GM21825 (cell line): Measurements from ENCODE around the gene CLTCL1.
"Not testable (repeated sequence)": the region's sequence is repeated elsewhere in the genome, so short reads cannot be mapped to it uniquely, and the experiment has no call there.

Source experiments
- ATAC-seq: cut with Tn5 transposase; IDR thresholded peaks from one replicate; pipeline ENCODE4 v1.9.1; 2021; ENCODE audit warnings: mild to moderate bottlenecking, moderate library complexity; ENCODE audit not compliant: unreplicated experiment

CLTCL1 gene

DNA sequence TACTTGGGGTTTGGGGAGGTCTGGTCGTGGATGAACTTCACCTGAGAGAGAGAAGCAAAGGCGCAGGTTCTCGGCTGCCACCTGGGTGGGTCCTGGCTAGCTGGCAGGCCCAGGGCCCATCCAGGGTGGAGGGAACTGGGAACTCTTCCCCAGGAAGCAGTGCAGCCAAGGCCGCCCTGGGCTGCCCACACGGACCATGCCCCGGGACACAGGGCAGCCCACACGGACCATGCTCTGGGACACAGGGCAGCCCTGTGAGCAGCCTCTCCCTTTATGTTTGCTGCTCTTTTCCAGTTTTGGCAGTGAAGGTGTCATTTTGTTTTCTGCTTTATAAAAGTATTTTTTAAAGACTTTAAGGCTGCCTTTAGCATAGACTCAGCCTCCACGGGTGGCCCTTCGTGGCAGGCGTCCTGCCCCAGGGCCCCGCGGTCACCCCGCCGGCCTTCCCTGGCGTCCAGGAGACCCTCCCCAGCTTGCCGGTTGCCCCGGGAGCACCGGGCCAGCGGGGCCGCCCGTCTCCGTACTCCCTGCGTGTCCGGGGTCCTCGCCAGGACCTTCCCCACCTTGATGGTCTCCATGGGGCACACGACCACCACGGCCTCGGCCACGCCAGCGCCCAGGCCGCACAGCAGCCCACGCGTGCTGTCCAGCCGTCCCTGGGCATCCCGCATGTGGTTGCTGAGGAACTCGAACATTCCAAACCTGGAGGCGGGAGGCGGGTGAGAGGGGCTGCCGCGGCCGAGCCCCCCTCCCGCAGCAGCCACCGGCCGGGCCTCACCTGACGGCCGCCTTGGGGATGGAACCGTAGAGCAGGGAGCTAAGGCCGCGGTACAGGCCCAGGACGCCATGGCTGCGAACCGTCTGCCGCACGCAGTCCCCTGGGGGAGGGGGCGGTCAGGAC lies 114.1 kb downstream of the CLTCL1 start:
- ATAC-seq, result no peak

DNA sequence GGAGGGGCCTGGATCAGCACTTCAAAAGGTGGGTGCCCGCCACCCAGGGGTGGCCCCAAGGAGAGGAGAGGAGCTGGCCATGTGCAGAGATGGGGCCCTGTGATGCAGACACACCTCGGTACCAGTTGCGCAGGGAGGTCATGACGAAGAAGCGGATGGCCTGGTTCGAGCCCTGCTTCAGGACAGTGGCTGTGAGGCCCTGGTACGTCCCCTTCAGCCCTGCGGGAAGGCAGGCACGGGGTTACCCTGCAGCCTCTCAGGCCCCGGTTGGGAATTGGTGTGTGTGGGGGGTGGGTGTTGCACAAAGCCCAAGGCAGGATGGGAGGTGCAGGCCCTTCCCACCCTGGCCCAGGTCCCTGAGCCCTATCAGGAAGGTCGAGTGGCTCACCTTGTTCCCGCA lies 114.8 kb downstream of the CLTCL1 start:
- no peak for ATAC-seq

DNA sequence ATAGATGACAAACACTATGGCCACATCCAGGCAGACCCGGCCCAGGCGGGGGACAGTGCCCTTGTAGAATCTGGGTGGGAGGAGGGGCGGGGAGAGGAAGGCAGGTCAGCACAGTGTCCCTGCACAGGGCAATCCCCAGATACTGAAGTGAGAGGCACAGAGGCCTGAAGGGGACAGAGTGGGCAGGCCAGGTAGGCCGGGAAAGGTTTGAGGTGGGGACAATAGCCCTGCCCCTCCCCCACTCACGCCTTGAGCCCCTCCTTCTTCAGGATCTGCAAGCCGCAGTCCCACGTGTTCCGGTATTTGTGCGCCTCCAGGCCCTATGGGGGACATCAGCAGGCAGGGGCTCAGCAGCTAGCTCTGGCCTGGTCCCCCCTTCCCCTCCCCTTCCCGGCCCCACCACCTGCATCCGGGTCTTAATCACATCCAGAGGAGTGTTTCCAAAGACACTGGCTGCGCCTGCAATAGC lies 115.3 kb downstream of the CLTCL1 start:
- no peak for ATAC-seq

DNA sequence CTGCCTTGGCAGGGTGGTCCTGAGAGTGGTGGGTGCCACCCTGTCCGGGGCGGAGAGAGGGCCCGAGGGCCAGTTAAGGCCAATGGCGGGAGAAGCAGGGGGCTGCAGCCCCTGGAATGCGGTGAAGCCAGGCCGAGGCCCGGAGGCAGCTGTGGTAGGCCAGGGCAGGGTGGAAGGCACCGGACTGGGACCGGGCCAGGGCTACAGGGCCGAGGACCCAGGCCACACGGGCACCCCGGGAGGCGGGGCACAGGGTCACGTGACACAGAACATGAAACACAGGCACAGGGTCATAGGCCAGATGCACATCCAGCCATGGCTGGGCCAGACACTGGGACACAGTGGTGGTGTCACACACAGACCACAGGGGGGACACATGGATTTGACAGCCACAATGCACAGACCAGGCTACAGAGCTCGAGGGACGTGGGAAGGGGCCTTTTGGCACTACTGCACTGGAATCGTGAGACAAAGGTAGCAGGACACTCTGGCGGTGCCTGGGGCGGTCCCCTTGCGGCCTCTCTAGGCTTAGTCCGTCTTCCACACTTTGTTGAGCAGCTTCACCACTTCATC lies 115.8 kb downstream of the CLTCL1 start:
- no peak for ATAC-seq

DNA sequence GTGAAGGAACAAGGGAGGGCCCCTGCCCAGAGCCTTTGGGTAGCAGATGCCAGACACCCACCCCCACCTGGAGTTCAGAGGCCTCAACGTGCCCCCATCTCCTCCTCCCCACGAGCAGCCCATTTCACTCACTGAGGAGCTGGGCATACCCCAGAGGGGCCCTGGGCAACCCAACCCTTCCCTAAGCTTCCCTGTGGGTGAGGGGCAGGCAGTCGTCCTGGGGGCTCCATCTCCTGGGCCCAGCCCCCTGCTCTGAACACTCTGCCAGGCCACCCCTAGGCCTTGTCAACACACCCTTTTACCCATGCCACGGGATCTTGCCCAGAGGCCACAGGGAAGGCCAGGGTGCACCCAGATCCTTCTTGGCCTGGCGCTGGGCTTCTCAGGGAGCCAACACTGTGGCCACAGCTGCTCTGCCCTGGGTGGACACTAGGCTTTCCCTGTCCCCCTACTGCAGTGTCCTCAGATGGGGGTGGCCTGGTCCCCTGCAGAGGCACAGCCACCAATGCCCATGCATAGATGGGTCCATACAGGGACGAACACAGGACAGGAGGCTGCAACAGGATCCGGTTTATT lies 116.4 kb downstream of the CLTCL1 start:
- ATAC-seq, result no peak

DNA sequence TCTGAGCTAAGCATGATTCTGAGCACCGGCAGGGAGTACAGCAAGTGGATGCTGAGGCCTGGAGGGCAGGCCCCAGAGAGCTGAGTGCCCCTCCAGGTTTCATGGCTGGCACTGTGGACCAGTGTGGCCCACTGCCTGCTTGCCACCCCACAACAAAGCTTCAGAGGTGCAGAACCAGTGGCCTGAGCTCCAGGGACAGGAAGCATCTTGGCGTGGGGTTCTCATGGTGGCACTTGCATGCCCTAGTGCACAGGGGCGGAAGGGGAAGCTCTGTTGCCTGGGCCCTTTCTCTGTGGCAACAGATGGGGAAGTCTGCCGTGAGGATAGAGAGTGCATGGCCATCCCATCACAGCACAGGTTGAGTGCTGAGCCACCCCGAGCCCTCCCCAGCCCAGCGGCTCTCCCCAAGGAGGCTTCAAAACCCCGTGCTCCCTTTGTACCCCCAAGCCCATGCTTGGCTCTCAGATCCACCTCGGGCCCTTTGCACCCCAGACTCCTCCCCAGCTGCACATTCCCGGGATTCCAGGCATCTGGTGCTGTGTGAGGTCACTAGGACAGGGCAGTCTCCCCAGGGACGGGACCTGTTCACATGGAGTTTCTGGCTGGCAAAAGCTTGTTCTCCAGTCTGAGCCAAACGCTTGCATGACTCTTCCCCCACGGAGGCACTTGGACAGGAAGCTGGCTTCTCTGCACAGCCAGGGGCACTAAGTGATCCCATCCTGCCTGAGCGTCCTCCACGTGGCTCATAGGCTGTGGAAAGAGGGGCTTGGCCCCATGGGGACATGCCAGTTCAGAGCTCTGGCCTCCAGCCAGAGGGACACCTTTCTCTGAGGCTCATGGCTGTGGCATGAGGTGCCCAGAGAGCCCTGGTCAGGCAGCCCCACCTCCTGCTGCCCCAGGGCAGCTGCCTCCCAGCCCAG lies 117.2 kb downstream of the CLTCL1 start:
- ATAC-seq, result no peak

DNA sequence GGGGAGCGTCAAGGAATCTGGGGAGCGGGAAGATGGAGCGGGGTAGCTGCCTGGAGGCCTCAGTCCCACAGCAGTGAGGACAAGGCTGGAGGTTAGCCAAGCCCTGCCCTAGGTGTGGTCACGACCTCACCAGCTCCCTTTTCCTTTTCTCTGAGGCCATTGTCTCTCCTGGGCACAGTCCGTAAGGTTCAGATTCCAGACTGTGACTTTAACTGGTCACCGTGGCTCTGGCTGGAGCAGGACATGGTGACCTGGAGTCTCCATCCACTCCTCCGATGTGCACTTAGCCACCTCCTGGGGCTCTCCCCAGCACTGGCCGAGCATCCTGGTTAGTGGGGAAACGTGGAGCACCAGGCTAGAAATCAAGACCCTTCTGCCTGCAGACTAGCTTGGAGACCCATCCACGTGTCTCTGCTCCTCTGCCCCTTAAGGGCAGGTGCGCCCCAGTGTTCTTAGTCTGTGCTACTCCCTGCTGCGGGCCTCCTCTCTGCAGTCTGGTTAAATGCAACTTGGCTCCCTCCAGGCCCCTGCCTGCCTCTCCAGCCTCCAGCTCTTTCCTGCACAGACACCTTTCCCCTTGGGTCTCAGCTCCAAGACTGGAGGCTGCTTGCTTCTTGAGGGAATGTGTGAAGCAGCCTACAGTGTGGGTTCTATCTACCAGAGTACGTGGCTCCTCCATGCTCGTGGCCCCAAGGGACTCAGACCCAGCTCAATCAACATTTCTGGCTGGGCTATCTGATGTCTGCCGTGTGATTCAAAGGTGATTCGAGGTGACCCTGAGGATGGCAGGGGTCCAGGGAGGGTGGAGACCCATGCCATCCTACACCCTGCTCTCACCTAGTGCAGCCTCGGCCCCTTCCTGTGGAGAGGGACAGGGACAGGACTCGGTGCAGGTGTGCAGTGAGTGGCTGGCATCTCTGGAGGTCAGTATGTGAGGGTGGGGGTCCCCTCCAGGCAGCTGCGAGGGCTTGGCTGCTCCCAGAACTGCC lies 118.2 kb downstream of the CLTCL1 start:
- ATAC-seq, result no peak

DNA sequence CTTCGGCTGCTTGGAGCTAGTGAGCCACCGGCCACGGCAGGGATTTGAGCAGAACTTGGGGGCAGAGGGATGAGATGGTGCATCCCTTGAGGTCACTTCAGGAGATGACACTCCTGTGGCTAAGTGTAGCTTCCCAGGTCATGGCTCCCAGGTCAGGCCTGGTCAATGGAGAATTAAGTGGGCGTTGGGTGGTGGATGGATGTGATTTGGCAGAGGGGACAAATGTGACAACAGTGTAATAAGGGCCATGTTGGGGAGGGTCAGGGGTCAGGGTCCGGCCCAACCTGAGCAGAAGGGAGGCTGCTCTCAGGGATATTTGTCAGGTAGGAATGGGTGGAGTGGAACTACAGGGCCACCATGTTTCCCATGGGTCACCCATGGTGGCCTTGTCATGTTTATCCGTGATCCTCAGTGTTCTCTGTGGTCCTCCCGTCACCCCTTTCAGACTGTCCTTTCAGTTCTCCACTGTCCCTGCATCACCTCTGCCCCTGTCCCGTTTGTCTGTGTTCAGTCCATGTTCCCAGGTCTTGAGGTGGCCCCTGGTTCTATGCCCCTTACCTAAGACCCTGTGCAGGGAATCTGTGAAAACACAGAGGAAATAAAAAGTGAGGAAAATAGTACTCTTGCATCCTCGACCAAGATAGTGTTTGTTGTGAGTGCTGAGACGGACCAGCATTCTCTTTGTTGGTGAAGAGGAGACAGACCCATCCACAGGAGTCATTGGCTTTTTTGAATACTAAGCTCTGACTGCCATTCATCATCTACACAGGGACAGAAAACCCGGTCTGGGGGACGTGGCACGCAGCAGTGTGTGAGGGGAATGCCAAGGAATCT lies 119.1 kb downstream of the CLTCL1 start:
- no peak for ATAC-seq

DNA sequence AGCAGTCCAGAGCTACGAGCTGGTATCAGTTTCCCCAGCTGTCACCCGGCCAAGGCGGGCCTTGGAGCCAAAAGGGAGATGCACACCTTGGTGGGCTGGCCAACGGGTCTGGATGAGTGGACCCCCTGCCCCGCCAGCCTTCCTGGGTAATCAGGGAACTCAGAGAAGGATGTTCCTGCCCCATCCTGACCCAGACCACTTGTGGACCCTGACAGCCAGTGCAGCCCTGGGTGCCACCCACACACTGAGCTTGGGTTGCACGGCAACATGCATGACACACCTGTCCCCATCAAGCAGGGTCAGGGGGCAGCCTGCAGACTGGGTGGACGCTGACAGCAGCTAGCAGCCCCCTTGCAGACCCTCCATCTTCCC lies 121.6 kb downstream of the CLTCL1 start:
- ATAC-seq, result no peak

DNA sequence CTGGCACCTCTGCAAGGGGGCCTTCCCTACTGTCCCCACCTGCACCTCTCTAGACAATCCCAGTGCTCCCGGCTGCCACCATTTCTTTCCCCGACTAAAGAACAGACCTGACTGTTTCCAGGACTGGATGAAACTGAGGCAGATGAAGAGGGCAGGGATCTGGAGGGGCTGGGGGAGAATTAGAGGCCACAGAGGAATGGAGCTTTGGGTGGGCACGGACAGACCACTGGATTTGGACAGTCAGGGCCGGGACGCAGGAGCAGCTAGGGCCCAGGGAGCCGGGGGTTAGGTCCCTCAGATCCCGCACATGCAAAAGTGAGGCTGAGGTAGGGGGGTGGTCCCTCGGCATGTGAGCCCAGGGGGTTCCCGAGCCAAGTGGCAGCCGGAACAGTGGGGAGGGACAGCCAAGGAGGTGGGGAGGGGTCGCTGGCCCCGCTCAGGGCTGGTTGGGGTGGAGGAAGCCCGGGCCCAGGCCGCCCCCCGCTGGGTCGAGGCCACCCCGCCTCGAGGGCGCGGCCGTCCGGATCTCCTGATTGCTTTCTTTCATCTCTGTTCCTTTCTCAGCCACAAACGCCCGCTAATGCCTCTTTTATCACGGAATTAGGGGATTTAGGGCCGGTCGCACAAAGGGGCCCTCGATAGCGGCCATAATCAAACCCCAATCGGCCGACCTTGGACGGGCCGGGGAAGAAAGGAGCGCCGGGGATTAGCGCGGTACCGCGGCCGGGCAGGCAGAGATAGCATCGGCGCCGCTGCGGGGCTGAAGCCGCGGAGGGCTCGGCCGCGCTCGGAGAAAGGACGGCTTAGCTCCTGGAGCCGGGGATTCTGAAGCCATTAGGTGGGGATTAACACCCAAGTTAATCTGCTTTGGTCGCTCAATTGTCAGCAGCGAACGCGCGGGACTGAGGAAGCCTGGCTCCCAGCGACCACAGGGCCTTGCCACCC lies 122.2 kb downstream of the CLTCL1 start:
- no peak for ATAC-seq

DNA sequence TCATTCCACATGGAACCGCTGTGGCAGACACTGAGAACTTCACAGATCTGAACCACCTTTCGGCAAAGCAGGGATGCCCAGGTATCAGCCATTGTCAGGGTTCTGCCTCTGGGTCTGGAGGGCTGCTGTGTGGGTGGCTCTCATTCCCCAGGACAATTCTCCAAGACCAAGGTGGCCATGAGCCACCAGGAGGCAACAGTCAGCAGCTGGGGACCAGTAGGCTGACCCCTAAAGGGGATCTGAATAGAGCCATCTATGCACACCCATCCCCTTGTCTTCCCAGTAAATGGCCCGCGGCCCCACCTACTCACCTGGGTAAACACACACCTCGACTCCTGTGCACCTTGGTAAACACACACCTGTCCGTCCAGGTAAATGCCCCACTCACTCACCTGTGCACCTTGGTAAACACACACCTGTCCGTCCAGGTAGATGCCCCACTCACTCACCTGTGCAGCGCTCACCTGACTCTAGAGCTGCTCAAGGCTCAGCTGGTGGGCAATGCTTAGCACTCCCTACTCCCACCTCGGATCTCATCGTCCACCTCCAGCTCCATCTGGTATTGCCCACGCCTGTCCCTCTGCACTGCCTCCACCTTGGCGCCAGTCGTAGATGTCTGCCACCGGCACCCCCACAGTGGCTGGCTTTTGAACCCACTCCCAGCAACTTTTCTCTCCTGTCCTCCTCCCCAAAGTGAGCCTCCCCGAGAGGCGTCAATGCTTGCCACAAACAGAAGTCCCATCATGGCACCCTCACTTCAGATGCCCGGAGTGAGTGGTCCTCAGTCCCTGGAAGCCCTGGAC lies 123.2 kb downstream of the CLTCL1 start:
- no peak for ATAC-seq

DNA sequence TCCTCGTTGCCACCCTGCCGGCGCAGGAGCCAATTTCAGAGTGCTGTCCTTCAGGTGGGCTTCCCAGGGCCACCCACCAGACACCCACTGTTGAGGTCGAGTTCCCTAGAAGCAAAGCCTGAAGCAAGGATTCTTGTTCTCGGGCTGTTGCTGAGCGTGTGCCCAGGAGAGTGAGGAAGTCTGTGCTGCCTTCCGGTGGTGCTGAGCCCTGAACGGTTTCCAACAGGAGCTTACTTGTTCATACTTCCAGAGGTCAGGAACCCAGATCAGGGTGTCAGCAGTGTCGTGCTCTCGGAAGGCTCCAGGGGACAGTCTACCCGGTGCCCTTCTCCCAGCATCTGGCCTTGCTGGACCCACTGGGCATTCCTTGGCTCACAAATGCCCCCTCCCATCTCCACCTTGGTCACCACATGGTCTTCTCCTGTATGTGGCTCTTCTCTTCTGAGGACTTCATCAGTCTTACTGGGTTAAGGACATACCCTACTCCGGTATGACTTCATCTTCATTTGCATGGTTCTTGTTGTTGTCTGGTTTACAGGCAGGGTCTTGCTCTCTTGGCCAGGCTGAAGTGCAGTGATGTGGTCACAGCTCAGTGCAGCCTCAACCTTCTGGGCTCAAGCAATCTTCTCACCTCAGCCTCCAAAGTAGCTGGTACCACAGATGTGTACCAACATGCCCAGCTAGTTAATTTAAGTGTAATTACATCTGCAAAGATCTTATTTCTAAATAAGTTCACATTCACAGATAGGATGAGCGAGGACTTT lies 124.2 kb downstream of the CLTCL1 start:
- ATAC-seq, result no peak

DNA sequence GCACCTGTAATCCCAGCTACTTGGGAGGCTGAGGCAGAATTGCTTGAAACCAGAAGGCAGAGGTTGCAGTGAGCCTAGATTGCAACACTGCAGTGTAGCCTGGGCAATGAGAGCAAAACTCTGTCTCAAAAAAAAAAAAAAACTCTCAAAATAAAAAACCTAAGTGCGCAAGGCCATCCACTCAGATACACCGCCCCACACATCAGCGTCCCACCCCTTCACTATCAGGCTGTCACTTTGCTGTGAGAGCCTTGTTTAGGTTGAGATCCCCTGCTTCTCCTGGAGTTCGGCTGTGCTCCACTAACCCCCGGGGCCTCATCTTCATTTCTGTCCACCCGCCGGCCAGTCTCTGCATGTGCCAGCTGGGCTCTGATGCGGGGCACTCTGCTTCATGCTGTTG lies 125.1 kb downstream of the CLTCL1 start:
- ATAC-seq, result no peak

DNA sequence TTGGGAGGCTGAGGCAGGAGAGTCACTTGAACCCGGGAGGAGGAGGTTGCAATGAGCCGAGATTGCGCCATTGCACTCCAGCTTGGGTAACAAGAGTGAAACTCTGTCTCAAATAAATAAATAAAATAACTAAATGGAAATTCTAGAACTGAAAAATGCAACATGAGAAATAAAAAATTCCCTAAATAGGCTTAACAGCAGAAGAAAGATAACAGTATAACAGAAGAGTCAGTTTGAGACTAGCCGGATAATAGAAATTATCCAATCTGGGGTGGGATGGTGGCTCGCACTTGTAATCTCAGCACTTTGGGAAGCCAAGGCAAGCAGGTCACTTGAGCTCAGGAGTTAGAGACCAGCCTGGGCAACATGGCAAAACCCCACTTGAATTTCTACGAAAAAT lies 127.1 kb downstream of the CLTCL1 start:
- ATAC-seq, result no peak

DNA sequence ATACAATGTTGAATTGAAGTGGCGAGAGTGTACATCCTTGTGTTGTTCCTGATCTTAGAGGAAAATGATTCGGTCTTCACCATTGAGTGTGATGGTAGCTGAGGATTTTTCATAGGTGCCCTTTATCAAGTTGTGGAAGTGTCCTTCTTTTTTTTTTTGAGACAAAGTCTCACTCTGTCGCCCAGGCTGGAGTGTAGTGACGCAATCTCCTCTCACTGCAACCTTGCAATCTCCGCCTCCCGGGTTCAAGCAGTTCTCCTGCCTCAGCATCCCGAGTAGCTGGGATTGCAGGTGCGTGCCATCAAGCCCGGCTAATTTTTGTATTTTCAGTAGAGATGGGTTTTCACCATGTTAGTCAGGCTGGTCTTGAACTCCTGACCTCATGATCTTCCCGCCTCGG lies 132.9 kb downstream of the CLTCL1 start:
- not testable (repeated sequence) for ATAC-seq

DNA sequence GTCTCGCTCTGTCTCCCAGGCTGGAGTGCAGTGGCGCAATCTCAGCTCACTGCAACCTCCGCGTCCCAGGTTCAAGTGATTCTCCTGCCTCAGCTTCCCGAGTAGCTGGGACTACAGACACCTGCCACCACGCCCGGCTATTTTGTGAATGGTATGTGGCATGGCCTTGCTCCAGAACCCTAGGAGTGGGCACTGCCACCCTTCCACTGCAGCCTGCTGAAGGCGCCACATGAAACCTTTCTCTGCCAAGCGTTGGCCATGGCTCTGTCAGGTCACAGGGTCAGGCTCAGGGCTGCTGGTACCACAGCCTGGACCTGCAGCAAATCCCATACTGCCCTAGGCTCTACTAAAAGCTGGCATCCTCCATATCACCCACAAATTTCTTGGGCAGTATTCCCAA lies 135.4 kb downstream of the CLTCL1 start:
- not testable (repeated sequence) for ATAC-seq
